Suprapubic skin (tissue), 4 donors: ENCODE results near the gene FITM2. TPM values are rescaled to one million over a fixed set of nuclear protein-coding genes. Genes with fewer than 3 reads are reported as not detected.
"Not testable (repeated sequence)": the region's sequence is repeated elsewhere in the genome, so short reads cannot be mapped to it uniquely, and the experiment has no call there.

Source experiments
- DNase-seq, 2 donors: peaks; one replicate each; pipeline ENCODE4 v3.0.0-alpha.2; 2019; ENCODE audit warnings: low spot score in 2 of 2
- H3K27ac ChIP-seq: fragments of 200-600 bp; sonication (generic); one replicate; pipeline ENCODE4 v1.5.1; 2019
- H3K27me3 ChIP-seq: fragments of 200-600 bp; sonication (generic); one replicate; pipeline ENCODE4 v1.5.1; 2019
- H3K36me3 ChIP-seq: fragments of 200-600 bp; sonication (generic); one replicate; pipeline ENCODE4 v1.5.1; 2019
- H3K4me1 ChIP-seq: fragments of 200-600 bp; sonication (generic); one replicate; pipeline ENCODE4 v1.5.1; 2019
- H3K4me3 ChIP-seq: fragments of 200-600 bp; sonication (generic); one replicate; pipeline ENCODE4 v1.5.1; 2019; ENCODE audit warnings: mild to moderate bottlenecking
- H3K9me3 ChIP-seq: fragments of 200-600 bp; sonication (generic); one replicate; pipeline ENCODE4 v1.5.1; 2019
- CTCF ChIP-seq, 2 donors: fragments of 200-600 bp in 1 of 2; fragments of 450-650 bp in 1 of 2; sonication (generic) in 1 of 2; IDR thresholded peaks; one replicate each; pipeline ENCODE4 v1.5.1; 2016 to 2019; ENCODE audit warnings: antibody characterized with exemption in 2 of 2, mild to moderate bottlenecking in 1 of 2, moderate library complexity in 1 of 2
- EP300 ChIP-seq: sonication (generic); formaldehyde crosslinking; IDR thresholded peaks from one replicate; pipeline ENCODE4 v1.6.1; 2017; ENCODE audit warnings: antibody characterized with exemption
- POLR2A ChIP-seq, 2 donors: fragments of 450-650 bp; IDR thresholded peaks; one replicate each; pipeline ENCODE4 v1.6.1; 2017; ENCODE audit warnings: antibody characterized with exemption in 2 of 2, mild to moderate bottlenecking in 2 of 2, moderate library complexity in 2 of 2
- POLR2AphosphoS5 ChIP-seq, 3 donors: sonication (generic); formaldehyde crosslinking; IDR thresholded peaks; one replicate each; pipeline ENCODE4 v1.6.1; 2017; ENCODE audit warnings: antibody characterized with exemption in 3 of 3
- WGBS: methylation state at CpG from one replicate; pipeline ENCODE4 v1.1.5; 2018; 5-methylcytosine and 5-hydroxymethylcytosine counted together
- total RNA-seq, 4 donors: library from RNA; depleted of rRNA; stranded (reverse); fragments of >200 nt; gene quantifications; one replicate each; pipeline ENCODE4 v1.1.0, GENCODE V29; 2016

Gene FITM2
- total RNA-seq, 4 donors from 2014 or later, result 10.4 to 15.9 (median 13.2) TPM

DNA sequence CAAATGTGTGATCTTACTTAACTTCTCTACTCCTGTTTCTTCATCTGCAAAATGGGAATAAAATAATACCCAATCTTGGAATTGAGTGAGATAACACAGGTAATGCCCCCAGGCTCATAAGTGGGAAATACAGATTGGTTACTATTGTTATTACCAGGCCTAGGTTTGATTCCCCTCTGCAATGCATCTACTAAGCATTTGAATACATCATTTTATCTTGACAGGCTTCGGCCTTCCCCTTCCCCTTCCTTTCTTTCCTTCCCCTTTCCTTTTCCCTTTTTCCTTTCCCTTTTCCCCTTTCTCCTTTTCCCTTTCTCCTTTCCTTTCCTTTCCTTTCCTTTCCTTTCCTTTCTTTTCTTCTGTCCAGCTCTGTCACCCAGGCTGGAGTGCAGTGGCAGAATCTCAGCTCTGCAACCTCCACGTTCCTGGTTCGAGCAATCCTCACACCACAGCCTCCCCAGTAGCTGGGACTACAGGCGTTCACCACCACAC, 37.2 kb upstream of the FITM2 start:
- H3K27ac ChIP-seq, result no peak overlapping the region
- no peaks in the 10 kb centered on the region for H3K4me1 ChIP-seq
- peaks cover 5% of the 10 kb centered on the region for H3K27me3 ChIP-seq
- 89% methylated on average over 4 of the region's 4 CpGs for WGBS
- no peak overlapping the region for H3K4me3 ChIP-seq
- no peaks in the 10 kb centered on the region for H3K36me3 ChIP-seq
- TF ChIP-seq POLR2AphosphoS5 (IDR thresholded peaks at IDR 0.05) (no peak), CTCF (IDR thresholded peaks at IDR 0.05) (no peak), POLR2A (IDR thresholded peaks at IDR 0.05) (no peak), EP300 (no peak)
- no peak for DNase-seq
- H3K9me3 ChIP-seq, result no peaks in the 10 kb centered on the region

GRCh38 chr20:44345941-44346340, 34.9 kb upstream of the FITM2 start:
- H3K4me1 ChIP-seq, H3K27me3 ChIP-seq, H3K4me3 ChIP-seq, DNase-seq, H3K36me3 ChIP-seq, H3K9me3 ChIP-seq, H3K27ac ChIP-seq: not testable (repeated sequence)
- WGBS, result 90% methylated on average over 9 of the region's 10 CpGs

DNA sequence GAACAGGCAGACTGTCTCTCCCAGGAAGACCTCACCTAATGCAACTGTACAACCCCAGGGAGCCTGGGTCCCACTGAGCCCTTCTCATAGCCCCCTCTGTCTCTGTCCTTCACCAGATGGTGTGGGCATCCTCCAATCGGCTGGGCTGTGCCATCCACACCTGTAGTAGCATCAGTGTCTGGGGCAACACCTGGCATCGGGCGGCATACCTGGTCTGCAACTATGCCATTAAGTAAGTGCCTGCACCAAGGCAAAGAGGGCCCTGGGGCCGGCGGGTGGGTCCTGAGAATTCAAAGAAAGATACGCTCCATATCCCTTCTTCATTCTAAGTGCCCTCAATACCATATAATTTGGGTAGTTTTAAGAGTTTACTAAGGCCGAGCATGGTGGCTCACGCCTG, 34.1 kb upstream of the FITM2 start:
- DNase-seq, result no peak
- Histone ChIP-seq H3K4me1 (no peaks in the 10 kb centered on the region), H3K27me3 (no peaks in the 10 kb centered on the region), H3K27ac (no peak overlapping the region), H3K36me3 (no peaks in the 10 kb centered on the region), H3K9me3 (no peaks in the 10 kb centered on the region), H3K4me3 (no peak overlapping the region)
- 86% methylated on average over 8 of the region's 8 CpGs for WGBS
- TF ChIP-seq EP300, result no peak
- TF ChIP-seq POLR2AphosphoS5 (IDR thresholded peaks at IDR 0.05), result no peak
- TF ChIP-seq CTCF (IDR thresholded peaks at IDR 0.05), result no peak
- no peak for TF ChIP-seq POLR2A (IDR thresholded peaks at IDR 0.05)

DNA sequence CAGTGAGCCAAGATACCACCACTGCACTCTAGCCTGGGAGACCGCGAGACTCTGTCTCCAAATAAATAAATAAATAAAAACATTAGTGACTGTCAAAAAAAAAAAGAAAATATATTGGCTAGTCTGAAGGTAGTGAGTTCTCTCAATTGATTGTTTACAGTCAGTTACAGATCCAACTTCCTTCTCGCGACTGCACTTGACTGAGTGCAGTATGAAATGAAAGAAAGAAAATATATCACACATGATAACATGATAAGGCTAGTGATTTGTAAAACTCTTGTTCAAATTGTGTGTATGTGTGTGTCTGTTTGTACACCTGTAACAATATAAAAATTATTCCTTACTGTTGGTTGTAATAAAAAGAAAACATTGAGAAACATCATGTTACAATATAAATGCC, 33.7 kb upstream of the FITM2 start:
- H3K4me1 ChIP-seq, result no peaks in the 10 kb centered on the region
- no peak overlapping the region for H3K4me3 ChIP-seq
- no peaks in the 10 kb centered on the region for H3K36me3 ChIP-seq
- H3K27me3 ChIP-seq, result no peaks in the 10 kb centered on the region
- no peak overlapping the region for H3K27ac ChIP-seq
- WGBS, result 79% methylated on average over 4 of the region's 4 CpGs
- no peaks in the 10 kb centered on the region for H3K9me3 ChIP-seq
- TF ChIP-seq EP300 (no peak), POLR2A (IDR thresholded peaks at IDR 0.05) (no peak), CTCF (IDR thresholded peaks at IDR 0.05) (no peak), POLR2AphosphoS5 (IDR thresholded peaks at IDR 0.05) (no peak)
- DNase-seq, result no peak

- WGBS, result 77% methylated on average over 12 of the region's 12 CpGs
- no peak for DNase-seq
Observed at GRCh38 chr20:44343162-44343675, 32.2 kb upstream of the FITM2 start.

More at GRCh38 chr20:44343162-44343675, 32.2 kb upstream of the FITM2 start:
- H3K4me1 ChIP-seq, result no peaks in the 10 kb centered on the region
- H3K36me3 ChIP-seq, result no peaks in the 10 kb centered on the region
- no peak overlapping the region for H3K4me3 ChIP-seq
- H3K27me3 ChIP-seq, result no peaks in the 10 kb centered on the region
- TF ChIP-seq EP300 (no peak), POLR2AphosphoS5 (IDR thresholded peaks at IDR 0.05) (no peak), POLR2A (IDR thresholded peaks at IDR 0.05) (no peak), CTCF (IDR thresholded peaks at IDR 0.05) (no peak)
- no peaks in the 10 kb centered on the region for H3K9me3 ChIP-seq
- H3K27ac ChIP-seq, result no peak overlapping the region
